ENCODE measurements around the gene CHTOP. TPM values are rescaled to one million over a fixed set of nuclear protein-coding genes. Genes with fewer than 3 reads are reported as not detected.

Gene CHTOP
- total and polyA plus RNA-seq, 2 of the 13 experiments (the other 11 are each of a cell fraction or from before 2014, with no cell fraction given): 38.0 to 51.9 TPM

DNA sequence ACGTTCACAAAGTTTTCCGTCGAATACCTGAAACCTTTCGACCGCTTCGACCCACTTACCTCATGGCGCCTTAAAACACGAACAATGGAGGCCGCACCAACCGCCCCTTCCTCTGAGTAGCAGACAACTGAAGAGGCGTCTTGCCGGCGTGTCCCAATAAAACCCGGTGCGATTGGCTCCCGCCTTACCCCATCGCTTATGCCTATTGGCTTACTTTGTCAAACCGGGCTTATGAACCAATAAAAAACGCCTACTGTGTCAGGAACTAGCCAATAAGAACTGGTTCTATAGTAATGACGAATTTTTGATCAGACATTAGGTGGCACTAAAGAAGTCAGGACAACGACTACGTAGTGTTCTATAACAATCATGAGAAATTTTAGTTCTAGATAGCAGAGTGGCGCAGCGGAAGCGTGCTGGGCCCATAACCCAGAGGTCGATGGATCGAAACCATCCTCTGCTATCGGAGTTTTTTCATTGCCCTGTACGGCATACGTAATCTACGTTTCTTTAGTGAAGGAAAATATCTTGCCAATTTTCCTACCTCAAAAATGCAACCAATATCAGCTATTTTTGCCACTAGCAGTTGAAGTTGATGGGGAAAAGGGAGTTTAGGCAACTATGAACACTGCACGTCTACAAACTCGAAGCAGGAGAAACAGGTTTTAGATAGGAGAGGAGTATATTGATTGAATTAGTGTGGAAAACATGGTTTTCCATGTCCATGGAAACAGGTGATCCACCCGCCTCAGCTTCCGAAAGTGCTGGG, 37.2 kb downstream of the CHTOP start, which contains the start of gene ILF2 (continued):
- TF ChIP-seq, protein P1, sequence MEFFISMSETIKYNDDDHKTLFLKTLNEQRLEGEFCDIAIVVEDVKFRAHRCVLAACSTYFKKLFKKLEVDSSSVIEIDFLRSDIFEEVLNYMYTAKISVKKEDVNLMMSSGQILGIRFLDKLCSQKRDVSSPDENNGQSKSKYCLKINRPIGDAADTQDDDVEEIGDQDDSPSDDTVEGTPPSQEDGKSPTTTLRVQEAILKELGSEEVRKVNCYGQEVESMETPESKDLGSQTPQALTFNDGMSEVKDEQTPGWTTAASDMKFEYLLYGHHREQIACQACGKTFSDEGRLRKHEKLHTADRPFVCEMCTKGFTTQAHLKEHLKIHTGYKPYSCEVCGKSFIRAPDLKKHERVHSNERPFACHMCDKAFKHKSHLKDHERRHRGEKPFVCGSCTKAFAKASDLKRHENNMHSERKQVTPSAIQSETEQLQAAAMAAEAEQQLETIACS (CRISPR knock-in tag; IDR thresholded peaks at IDR 0.05): no peak
- TF ChIP-seq, protein P2, sequence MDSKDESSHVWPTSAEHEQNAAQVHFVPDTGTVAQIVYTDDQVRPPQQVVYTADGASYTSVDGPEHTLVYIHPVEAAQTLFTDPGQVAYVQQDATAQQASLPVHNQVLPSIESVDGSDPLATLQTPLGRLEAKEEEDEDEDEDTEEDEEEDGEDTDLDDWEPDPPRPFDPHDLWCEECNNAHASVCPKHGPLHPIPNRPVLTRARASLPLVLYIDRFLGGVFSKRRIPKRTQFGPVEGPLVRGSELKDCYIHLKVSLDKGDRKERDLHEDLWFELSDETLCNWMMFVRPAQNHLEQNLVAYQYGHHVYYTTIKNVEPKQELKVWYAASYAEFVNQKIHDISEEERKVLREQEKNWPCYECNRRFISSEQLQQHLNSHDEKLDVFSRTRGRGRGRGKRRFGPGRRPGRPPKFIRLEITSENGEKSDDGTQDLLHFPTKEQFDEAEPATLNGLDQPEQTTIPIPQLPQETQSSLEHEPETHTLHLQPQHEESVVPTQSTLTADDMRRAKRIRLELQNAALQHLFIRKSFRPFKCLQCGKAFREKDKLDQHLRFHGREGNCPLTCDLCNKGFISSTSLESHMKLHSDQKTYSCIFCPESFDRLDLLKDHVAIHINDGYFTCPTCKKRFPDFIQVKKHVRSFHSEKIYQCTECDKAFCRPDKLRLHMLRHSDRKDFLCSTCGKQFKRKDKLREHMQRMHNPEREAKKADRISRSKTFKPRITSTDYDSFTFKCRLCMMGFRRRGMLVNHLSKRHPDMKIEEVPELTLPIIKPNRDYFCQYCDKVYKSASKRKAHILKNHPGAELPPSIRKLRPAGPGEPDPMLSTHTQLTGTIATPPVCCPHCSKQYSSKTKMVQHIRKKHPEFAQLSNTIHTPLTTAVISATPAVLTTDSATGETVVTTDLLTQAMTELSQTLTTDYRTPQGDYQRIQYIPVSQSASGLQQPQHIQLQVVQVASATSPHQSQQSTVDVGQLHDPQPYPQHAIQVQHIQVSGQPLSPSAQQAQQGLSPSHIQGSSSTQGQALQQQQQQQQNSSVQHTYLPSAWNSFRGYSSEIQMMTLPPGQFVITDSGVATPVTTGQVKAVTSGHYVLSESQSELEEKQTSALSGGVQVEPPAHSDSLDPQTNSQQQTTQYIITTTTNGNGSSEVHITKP (CRISPR knock-in tag; IDR thresholded peaks at IDR 0.05; ENCODE audit: low read depth): no peak
- TF ChIP-seq SNRNP70 (IDR thresholded peaks at IDR 0.05; ENCODE audit: low read depth, low read length) (no peak), GABPA (IDR thresholded peaks at IDR 0.05; ENCODE audit: low read depth, low read length) (no peak), GABPA (CRISPR knock-in tag; IDR thresholded peaks at IDR 0.05; ENCODE audit: low read depth) (peak; percentile 47), STAT5B (CRISPR knock-in tag; IDR thresholded peaks at IDR 0.05) (no peak), CCDC6 (CRISPR knock-in tag; IDR thresholded peaks at IDR 0.05) (peak; percentile 60; the same call in 1 of the 2 replicates), ZNF367 (CRISPR knock-in tag; IDR thresholded peaks at IDR 0.05; ENCODE audit: borderline replicate concordance) (no peak), ZBTB3 (CRISPR knock-in tag; IDR thresholded peaks at IDR 0.05; ENCODE audit: borderline replicate concordance, low read depth) (no peak), ARNT (IDR thresholded peaks at IDR 0.05) (no peak), POLR2AphosphoS5 (IDR thresholded peaks at IDR 0.05; ENCODE audit: low read depth, low read length) (peak; percentile 96), ZNF264 (CRISPR knock-in tag; IDR thresholded peaks at IDR 0.05) (peak; percentile 56), GABPB1 (CRISPR knock-in tag; IDR thresholded peaks at IDR 0.05) (peak; percentile 28; the same call in 1 of the 2 replicates)
- TF ChIP-seq, protein P3, sequence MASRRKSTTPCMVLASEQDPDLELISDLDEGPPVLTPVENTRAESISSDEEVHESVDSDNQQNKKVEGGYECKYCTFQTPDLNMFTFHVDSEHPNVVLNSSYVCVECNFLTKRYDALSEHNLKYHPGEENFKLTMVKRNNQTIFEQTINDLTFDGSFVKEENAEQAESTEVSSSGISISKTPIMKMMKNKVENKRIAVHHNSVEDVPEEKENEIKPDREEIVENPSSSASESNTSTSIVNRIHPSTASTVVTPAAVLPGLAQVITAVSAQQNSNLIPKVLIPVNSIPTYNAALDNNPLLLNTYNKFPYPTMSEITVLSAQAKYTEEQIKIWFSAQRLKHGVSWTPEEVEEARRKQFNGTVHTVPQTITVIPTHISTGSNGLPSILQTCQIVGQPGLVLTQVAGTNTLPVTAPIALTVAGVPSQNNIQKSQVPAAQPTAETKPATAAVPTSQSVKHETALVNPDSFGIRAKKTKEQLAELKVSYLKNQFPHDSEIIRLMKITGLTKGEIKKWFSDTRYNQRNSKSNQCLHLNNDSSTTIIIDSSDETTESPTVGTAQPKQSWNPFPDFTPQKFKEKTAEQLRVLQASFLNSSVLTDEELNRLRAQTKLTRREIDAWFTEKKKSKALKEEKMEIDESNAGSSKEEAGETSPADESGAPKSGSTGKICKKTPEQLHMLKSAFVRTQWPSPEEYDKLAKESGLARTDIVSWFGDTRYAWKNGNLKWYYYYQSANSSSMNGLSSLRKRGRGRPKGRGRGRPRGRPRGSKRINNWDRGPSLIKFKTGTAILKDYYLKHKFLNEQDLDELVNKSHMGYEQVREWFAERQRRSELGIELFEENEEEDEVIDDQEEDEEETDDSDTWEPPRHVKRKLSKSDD (CRISPR knock-in tag; IDR thresholded peaks at IDR 0.05; ENCODE audit: low read depth): no peak
- TF ChIP-seq, protein P4, sequence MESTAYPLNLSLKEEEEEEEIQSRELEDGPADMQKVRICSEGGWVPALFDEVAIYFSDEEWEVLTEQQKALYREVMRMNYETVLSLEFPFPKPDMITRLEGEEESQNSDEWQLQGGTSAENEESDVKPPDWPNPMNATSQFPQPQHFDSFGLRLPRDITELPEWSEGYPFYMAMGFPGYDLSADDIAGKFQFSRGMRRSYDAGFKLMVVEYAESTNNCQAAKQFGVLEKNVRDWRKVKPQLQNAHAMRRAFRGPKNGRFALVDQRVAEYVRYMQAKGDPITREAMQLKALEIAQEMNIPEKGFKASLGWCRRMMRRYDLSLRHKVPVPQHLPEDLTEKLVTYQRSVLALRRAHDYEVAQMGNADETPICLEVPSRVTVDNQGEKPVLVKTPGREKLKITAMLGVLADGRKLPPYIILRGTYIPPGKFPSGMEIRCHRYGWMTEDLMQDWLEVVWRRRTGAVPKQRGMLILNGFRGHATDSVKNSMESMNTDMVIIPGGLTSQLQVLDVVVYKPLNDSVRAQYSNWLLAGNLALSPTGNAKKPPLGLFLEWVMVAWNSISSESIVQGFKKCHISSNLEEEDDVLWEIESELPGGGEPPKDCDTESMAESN (CRISPR knock-in tag; conservative IDR thresholded peaks at IDR 0.05): no peak
- TF ChIP-seq, protein P5, sequence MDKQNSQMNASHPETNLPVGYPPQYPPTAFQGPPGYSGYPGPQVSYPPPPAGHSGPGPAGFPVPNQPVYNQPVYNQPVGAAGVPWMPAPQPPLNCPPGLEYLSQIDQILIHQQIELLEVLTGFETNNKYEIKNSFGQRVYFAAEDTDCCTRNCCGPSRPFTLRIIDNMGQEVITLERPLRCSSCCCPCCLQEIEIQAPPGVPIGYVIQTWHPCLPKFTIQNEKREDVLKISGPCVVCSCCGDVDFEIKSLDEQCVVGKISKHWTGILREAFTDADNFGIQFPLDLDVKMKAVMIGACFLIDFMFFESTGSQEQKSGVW (CRISPR knock-in tag; IDR thresholded peaks at IDR 0.05; ENCODE audit: borderline replicate concordance): no peak
- TF ChIP-seq, protein P6, sequence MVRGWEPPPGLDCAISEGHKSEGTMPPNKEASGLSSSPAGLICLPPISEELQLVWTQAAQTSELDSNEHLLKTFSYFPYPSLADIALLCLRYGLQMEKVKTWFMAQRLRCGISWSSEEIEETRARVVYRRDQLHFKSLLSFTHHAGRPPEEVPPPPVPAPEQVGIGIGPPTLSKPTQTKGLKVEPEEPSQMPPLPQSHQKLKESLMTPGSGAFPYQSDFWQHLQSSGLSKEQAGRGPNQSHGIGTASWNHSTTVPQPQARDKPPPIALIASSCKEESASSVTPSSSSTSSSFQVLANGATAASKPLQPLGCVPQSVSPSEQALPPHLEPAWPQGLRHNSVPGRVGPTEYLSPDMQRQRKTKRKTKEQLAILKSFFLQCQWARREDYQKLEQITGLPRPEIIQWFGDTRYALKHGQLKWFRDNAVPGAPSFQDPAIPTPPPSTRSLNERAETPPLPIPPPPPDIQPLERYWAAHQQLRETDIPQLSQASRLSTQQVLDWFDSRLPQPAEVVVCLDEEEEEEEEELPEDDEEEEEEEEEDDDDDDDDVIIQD (CRISPR knock-in tag; IDR thresholded peaks at IDR 0.05; ENCODE audit: low read depth): peak; percentile 10; the same call in 1 of the 2 replicates

Data from HepG2 (cell line).